Left lobe of liver (tissue), 2 donors: ENCODE measurements around the gene CEP57L1. TPM values are rescaled to one million over a fixed set of nuclear protein-coding genes. Genes with fewer than 3 reads are reported as not detected.
"Not testable (repeated sequence)": the region's sequence is repeated elsewhere in the genome, so short reads cannot be mapped to it uniquely, and the experiment has no call there.

Experiments used
- ATAC-seq: fragments of 200-7000 bp; cut with Tn5 transposase; one replicate; pipeline ENCODE4 v1.9.1; 2020; ENCODE audit warnings: mild to moderate bottlenecking, moderate library complexity
- DNase-seq: peaks from one replicate; pipeline ENCODE4 v3.0.0-alpha.2; 2020; ENCODE audit warnings: low spot score
- total RNA-seq: library from RNA; stranded (reverse); gene quantifications from one replicate; pipeline ENCODE4 v1.2.1, GENCODE V29; 2021
- donor health status: DM: no; HTN: no; CAD: no; lungs with moderate emphysema.
- donor health status: DM: no; HTN: yes; CAD: no.

The CEP57L1 gene
- total RNA-seq, 1 donor from 2014 or later = 7.2 TPM

GRCh38 chr6:109073344-109074132, 21.8 kb upstream of the CEP57L1 start:
- DNase-seq (no peak), ATAC-seq (peak; percentile 92)

DNA sequence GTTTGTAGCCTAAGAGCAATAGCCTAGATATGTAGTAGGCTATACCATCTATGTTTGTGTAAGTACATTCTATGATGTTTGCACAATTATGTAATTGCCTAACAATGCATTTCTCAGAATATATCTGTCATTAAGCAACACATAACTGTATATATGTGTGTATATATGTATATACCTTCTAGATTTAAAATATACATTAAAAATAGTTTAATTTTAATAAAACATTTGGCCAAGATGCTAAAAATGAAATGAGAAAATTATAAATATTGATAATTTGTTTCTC, 21.2 kb upstream of the CEP57L1 start:
- ATAC-seq (no peak), DNase-seq (no peak)

DNA sequence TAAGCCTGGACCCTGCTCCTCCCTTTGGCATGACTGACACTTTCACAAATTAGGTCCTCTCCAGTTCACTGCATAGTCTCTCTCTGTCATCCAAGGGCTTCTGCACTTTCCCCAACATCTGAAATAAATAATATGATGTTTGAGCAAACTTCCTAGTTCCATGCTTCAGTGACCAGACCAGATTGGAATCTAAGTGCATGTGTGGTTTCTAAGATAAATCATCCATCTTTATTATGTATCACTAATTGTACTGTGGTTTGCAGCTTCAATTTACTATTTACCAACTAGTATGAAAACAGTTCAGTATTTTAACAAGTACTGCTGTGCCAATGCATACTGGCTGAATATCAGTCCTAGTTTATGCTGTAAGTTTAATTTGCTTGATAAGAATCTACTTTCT, 19.4 kb upstream of the CEP57L1 start:
- ATAC-seq = no peak
- DNase-seq = no peak

GRCh38 chr6:109076377-109076776, 18.9 kb upstream of the CEP57L1 start:
- ATAC-seq = no peak
- no peak for DNase-seq

- DNase-seq (no peak), ATAC-seq (no peak)
Observed at GRCh38 chr6:109079981-109080380, 15.3 kb upstream of the CEP57L1 start.

DNA sequence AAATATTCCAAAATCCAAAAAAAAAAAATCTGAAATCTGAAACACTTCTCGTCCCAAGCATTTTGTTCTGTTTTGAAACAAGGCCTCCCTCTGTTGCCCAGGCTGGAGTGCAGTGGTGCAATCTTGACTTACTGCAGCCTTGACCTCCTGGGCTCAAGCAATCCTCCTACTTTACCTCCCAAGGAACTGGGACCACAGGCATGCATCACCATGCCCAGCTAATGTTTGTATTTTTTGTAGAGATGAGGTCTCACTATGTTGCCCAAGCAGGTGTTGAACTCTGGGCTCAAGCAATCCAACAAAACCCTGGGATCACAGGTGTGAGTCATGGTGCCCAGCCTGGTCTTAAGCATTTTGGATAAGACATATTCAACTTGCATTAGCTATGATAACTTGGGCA, 14.3 kb upstream of the CEP57L1 start:
- ATAC-seq (no peak), DNase-seq (no peak)

GRCh38 chr6:109081516-109082187, 13.7 kb upstream of the CEP57L1 start:
- no peak for ATAC-seq
- no peak for DNase-seq

GRCh38 chr6:109082188-109082577, 13.1 kb upstream of the CEP57L1 start:
- ATAC-seq = peak; percentile 31
- no peak for DNase-seq

DNA sequence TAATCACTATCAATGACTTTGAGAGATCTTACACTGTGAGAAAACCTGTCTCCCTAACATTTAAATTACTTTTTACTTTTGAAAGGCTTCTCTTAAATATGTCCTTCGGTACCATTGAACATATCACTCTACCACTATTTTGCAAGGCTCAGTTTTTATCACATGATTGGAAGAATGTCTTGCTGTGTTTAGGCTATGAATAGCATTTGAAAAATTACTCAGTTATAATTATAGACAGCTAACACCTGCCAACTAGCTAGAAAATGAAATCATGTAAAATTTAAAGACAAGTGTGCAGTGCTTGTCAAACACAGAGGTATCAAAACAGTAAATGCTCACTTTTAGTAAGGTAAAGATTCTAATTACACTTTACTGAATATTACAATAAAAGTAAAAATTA, 11.7 kb upstream of the CEP57L1 start:
- ATAC-seq = no peak
- DNase-seq = no peak

- ATAC-seq, DNase-seq: not testable (repeated sequence)
Observed at GRCh38 chr6:109084146-109084545, 11.2 kb upstream of the CEP57L1 start.

DNA sequence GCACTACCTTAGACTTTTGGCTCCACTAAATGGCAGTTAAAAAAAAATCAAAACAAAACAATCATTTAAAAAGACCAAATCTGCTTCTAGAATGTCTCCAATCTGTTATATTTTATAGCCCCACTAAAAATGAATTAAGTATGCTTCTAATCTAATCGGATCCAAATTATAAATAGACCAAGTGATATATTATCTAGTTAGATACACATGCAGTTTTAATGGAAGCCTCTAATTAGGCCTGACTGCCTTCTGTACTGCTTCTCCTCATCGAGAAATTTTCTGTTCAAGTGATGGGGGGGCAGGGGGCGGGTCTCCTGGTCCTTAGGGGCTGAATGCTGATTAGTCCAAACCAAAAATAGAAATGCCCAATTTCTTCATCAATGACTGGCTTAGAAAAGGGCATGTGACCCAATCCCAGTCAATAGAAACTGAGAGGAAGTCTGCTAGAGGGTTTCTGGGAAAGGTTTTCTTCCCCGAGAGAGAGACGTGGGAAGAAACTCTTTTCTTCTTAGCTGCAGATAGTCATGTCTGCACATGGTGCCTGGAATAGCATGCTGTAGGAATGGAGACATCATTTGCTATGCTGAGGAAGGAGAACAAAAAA, 7.5 kb upstream of the CEP57L1 start:
- ATAC-seq (no peak), DNase-seq (no peak)

DNA sequence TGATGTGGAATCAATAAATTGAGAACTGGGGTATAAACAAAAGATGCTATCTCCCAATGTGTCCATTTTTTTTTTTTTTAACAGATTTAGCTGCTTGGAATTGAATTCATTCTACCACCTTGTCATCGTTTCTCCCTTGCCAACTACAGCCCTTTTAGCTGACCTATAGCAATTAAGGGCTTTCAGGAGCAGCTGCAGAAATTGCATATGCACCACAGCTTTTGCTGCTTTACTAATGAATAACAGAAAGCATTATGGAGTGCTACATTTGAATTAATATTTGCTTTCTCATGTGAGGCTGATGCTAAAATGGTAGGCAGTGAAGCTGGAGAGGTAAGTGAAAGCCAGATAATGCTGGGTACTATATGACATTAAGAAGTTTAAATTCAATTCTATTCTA, 6.3 kb upstream of the CEP57L1 start:
- DNase-seq (no peak), ATAC-seq (no peak)

DNA sequence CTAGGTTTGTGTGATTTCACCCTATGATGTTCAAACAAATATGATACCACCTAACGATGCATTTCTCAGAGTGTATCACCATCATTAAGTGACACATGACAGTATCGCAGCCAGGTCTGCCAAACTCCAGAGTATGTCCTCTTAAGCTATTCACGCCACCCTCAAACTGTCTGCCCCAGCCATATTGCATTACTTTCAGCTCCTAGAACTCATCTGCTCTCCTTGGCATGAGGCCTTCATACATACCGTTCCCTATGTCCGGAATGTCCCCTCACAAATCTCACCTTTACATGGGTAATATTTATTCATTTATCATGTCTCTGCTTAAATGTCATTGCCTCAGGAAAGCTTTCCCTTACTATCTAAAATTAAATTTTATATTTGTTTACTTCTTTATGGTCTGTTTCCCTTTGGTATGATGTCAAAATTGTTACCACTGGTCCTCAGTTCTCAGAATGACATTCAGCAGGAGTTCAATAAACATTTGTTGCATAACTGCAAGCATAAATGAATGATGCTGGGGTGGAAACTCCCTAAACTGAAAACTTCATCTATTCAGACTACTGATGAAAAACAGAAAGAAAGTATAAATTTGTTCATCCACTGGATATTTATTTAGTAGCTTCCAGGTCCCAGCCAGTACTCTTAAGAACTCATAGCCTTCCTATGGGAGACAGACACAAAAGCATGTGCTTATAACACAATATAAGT, 3.8 kb upstream of the CEP57L1 start:
- no peak for DNase-seq
- ATAC-seq = no peak

DNA sequence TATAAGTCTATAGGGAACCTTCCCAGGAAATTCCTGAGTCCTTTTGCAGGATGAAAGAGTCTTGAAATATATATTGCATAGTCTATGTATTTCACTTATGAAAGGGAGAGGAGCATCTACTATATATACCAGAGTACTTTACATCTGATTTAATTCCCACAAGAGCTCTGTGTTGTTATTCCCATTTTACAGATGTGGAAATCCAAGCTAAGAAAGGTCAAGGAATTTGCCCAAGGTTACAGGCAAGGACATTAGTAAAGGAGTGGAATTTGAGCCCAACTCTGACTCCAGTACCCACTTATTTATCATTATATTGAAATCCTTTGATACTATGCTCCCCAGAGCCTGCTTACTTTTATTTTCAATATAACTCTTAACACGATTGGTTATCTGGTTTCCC, 3.2 kb upstream of the CEP57L1 start:
- DNase-seq (no peak), ATAC-seq (no peak)

- no peak for ATAC-seq
- DNase-seq = no peak
Observed at GRCh38 chr6:109093732-109094415, 1.4 kb upstream of the CEP57L1 start.

GRCh38 chr6:109094416-109095035, 781 bp upstream of the CEP57L1 start, which contains the start of gene SESN1:
Gene SESN1 (minus strand): TSS chr6:109094846. CDS start chr6:109094073, 773 bp downstream.
- DNase-seq (peak; percentile 94), ATAC-seq (peak; percentile 88)

DNA sequence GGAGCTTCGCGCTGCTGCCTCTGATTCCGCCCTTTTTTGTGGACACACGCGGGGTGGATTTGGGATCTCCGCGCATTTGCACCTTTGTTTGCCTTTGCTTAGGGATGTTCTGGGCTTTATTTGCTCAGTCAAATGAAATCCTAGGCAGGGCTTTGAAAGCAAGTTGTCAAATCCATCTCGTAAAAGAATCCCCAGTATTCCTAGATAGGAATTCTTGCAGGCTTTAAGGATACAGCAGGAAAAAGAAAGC, 453 bp downstream of the CEP57L1 start:
- ATAC-seq (peak; percentile 1), DNase-seq (no peak)

DNA sequence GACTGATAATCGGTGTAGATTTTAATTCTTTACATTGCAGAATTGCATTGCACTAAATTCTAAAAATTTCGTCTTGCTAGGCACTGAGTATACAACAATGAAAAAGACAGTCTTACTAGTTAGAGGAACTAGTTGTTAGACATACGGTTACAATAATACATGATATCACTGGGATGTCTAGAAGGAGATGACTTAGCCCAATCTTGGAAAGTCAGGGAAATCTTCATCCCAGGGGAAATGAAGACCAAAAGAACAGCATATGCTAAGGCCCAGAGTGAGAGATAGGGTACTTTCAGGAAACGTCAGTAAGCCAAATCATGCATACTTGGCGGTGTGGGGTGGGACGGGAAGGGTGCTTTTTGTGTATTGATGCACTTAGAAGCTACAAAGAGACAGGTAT, 901 bp downstream of the CEP57L1 start:
- DNase-seq (no peak), ATAC-seq (no peak)

GRCh38 chr6:109097661-109098060, 2.4 kb downstream of the CEP57L1 start:
- no peak for ATAC-seq
- DNase-seq = no peak

- no peak for DNase-seq
Observed at GRCh38 chr6:109102762-109103161, 7.5 kb downstream of the CEP57L1 start.

GRCh38 chr6:109103942-109104341, 8.6 kb downstream of the CEP57L1 start:
- DNase-seq (no peak), ATAC-seq (no peak)

More at GRCh38 chr6:109102762-109103161, 7.5 kb downstream of the CEP57L1 start:
- ATAC-seq = no peak
